Fibroblast of pulmonary artery (primary cell): Measurements from ENCODE around the gene TREM2.
A peak's percentile ranks its signal among the peaks of the same experiment; 100 is the strongest.

Experiments
- DNase-seq: peaks from one replicate; pipeline ENCODE4 v3.0.0-alpha.2; 2010; ENCODE audit warnings: low read depth
- H3K4me3 ChIP-seq: replicated peaks from 2 replicates; pipeline ENCODE4 v1.5.1; 2011; ENCODE audit warnings: low read depth, mild to moderate bottlenecking, control low read depth, low read length, moderate library complexity
- TF ChIP-seq, protein P1 (sequence below): IDR thresholded peaks from 2 replicates; pipeline ENCODE4 v1.5.1; 2011; ENCODE audit warnings: mild to moderate bottlenecking, control low read depth, low read length, inconsistent platforms; ENCODE audit errors: missing control alignments

TREM2 gene

DNA sequence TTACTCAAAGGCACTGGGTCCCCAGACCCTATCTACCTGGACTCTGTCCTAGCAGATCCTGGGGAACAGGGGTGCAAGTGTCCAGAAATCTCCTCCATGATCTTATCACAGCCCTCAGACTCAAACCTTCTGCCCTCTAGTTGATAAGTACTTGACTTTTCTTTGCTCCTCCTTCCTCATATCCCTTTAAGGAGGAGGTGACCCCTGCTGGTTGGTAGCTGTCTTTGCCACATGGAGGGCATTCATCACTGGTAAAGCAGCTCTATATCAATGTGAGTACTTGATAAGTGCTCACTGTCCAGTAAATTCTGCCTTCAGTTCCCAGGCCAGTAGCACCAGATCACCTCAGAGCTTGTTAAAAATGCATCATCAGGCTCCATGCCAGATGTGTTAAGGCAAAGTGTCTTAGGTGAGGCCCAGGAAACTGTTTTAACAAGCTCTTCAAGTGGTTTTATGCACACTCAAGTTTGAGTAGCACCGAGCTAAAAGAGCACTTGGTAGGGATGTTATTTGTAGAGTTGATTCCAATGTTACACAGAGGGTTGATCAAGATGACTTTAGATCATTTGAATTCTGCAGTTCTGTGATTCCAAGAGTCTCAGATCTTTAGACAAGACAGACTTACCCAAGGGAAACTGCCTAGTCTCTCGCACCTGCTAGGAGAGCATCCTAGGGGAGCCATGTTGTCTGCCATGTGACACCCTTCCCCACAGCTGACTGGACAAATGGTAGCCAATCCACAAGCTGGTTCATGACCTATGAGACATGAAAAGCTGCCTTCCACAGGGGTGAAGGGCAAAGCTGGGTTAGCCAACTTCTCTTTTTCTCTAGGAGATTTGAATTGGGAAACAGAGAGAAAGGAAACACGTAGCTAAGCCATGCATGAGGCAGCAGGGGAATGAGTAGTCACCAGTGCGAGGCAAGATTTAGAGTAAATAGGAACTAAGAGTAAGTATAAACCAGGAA, 19.4 kb upstream of the TREM2 start:
- no peak overlapping the region for H3K4me3 ChIP-seq
- peak; percentile 73 for DNase-seq
- TF ChIP-seq, protein P1, sequence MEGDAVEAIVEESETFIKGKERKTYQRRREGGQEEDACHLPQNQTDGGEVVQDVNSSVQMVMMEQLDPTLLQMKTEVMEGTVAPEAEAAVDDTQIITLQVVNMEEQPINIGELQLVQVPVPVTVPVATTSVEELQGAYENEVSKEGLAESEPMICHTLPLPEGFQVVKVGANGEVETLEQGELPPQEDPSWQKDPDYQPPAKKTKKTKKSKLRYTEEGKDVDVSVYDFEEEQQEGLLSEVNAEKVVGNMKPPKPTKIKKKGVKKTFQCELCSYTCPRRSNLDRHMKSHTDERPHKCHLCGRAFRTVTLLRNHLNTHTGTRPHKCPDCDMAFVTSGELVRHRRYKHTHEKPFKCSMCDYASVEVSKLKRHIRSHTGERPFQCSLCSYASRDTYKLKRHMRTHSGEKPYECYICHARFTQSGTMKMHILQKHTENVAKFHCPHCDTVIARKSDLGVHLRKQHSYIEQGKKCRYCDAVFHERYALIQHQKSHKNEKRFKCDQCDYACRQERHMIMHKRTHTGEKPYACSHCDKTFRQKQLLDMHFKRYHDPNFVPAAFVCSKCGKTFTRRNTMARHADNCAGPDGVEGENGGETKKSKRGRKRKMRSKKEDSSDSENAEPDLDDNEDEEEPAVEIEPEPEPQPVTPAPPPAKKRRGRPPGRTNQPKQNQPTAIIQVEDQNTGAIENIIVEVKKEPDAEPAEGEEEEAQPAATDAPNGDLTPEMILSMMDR, result peak; percentile 82

DNA sequence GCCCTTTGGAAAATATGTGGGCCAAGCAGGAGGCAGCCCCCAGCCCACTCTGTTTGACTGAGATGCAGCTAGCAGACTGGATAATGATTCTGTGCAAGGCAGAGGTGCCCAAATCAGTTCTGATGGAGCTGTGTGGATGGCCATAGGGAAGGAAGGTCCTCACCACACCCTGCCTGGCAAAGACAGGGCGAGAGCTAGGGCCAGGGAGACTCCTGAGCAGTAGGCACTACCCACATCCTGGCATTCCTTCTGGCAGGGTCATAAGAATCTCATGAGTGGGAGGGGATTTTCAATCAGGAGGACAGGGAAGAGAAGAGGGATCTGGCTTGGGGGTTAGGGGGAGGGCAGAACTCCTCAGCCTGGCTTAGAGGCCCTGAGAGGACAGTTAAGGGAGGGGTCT, 18.6 kb upstream of the TREM2 start:
- no peak overlapping the region for H3K4me3 ChIP-seq
- DNase-seq, result no peak
- TF ChIP-seq, protein P1, result no peak

DNA sequence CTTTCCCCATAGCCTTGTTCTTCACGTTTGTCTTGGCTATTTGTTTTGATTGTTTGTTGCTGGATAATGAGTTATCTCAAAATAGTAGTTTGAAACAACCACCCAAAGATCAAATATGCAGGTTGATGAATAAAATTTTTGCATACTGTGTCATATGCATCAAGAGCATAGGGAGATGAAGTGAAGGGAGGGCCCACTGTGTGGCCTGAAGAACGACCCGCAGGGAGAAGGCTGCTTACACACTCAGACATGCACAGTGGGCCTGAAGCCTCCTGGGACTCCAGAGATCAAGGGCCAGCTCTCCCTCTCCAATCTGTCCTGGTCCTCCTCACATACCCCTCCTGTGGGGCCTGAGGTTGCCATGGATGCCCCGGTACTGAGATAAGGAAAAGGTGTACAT, 16.2 kb upstream of the TREM2 start:
- H3K4me3 ChIP-seq, result no peak overlapping the region
- no peak for DNase-seq
- TF ChIP-seq, protein P1, result no peak

DNA sequence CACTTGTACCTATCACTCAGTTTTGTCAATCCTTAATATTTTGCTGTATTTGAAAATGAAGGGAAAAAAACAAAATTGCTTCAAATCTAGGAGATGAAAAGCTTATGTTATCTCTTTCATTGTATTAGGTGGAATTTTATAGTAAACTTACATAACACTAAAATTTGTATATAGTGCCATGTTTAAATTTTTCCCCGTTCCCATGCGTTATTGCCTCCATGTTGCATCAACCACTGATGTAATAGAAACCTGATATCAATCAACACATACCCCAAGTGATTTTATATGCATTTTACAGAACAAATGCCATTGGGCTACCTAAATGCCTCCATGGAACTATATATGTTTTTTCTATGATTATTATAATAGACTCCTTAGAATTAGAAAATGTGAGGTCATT, 14.8 kb upstream of the TREM2 start:
- TF ChIP-seq, protein P1, result no peak
- no peak overlapping the region for H3K4me3 ChIP-seq
- no peak for DNase-seq

DNA sequence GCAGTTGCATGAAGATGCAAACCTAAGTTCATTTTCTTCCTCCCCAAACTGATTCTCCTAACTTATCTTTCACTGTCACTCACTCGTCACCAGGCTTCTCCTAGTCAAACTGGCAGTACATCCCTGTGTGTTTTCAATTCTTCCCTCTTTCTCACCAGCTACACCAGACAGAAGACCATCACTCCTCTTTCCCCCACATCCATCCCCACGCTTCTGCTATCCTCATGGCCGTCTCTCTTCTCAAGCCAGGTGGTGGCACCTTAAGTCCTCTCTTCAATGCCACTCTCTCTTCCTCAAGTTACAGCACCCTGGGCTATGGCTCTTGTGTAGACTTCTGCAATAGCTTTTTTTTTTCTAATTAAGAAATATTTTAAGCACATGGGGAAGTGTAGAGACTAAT, 14.4 kb upstream of the TREM2 start:
- H3K4me3 ChIP-seq, result no peak overlapping the region
- TF ChIP-seq, protein P1, result no peak
- DNase-seq, result no peak

DNA sequence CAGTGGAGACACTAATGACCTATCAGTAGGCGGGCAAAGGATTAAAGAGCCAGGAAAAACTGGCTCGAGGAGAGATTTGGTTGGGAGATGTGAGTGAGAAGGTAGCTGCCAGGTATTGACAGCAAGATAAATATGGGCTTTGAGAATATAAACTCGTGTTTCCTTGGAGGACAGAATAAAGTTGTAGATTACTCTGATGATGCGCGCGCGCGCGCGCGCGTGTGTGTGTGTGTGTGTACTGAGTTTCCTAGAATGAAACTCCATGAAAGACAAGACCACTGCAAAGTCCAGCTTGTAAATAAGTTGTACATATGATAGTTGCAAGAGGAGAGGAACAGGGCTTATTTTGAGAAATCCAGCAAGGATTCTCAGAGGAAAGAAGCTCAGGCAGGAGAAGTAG, 13.3 kb upstream of the TREM2 start:
- no peak overlapping the region for H3K4me3 ChIP-seq

More for the DNA sequence above, 13.3 kb upstream of the TREM2 start:
- TF ChIP-seq, protein P1, result no peak
- DNase-seq, result no peak
